Right ventricle myocardium superior (tissue), 1 donor: ENCODE measurements around the gene PNCK. TPM values are rescaled to one million over a fixed set of nuclear protein-coding genes. Genes with fewer than 3 reads are reported as not detected.
"Not testable (repeated sequence)": the region's sequence is repeated elsewhere in the genome, so short reads cannot be mapped to it uniquely, and the experiment has no call there.

ENCODE experiments used
- ATAC-seq: fragments of 200-7000 bp; cut with Tn5 transposase; one replicate; pipeline ENCODE4 v1.9.1; 2020; ENCODE audit warnings: mild to moderate bottlenecking; ENCODE audit not compliant: poor library complexity
- DNase-seq: peaks from one replicate; pipeline ENCODE4 v3.0.0-alpha.2; 2020
- intact Hi-C: fragments of 100-400 bp; cut with DNase I; formaldehyde crosslinking; loops from one replicate; pipeline ENCODE4 v1.11.2; 2022
- long read RNA-seq: library from polyadenylated mRNA; unstranded; transcript quantifications from one replicate; pipeline ENCODE4 v2.0.0, GENCODE V29; 2021
- total RNA-seq: library from RNA; stranded (reverse); fragmentation: NEBNext Ultra II Directional; extraction: Animal tissue kit (Norgen Biotek cat#: 25700); gene quantifications from one replicate; pipeline ENCODE4 v1.2.1, GENCODE V29; 2021
- donor health status: DM: no; HTN: yes; CAD: no; lungs with severe emphysema.

PNCK gene
- 8.1 TPM for total RNA-seq
- long read RNA-seq, partial matches to known transcripts = 0 of 8 reads
- long read RNA-seq, other reads (novel, unspliced or antisense) = 4 of 8 reads

DNA sequence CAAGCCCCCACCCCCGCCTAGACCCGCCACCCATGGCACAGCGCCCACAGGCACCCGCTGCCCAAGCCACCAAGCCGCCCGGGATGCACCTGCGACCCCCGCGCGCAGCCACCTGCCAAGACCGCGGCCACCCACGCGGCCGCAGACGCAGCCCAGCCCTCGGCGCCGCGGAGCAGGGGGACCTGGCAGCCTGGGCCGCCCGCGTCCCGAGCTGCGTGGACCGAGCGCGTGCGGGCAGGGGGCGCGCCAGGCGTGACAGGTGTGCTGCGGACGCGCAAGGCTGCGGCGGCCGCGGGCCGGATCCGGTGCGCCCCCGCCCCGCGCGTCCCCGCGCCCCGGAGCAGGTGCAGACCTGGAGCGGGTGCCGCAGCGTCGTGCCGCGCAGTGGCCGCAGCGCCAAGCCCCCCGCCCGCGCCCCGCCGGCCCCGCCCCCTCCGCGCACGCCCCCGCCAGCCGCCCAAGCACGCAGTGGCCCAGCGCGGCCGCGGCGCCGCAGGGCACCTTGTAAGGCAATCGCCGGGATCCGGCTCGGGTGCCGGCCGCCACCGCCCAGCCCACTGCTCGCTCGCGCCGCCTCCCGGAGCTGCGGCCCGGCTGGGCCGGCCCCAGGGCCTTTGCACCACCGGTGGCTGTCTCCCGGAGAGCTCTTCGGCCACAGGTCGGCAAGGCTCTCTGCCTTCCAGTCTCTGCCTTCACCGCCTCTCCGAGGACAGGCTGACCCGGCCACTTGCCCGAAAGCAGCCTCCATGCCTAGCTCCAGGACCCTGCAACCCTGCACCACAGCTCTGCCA, at the start of gene PNCK:
Gene PNCK, minus strand, starts transcription at position 386 of the 791 bp plus-strand sequence. CDS start 737 bp downstream, outside the sequence.
- ATAC-seq (no peak), DNase-seq (no peak)
- intact Hi-C loops = no loop called here

DNA sequence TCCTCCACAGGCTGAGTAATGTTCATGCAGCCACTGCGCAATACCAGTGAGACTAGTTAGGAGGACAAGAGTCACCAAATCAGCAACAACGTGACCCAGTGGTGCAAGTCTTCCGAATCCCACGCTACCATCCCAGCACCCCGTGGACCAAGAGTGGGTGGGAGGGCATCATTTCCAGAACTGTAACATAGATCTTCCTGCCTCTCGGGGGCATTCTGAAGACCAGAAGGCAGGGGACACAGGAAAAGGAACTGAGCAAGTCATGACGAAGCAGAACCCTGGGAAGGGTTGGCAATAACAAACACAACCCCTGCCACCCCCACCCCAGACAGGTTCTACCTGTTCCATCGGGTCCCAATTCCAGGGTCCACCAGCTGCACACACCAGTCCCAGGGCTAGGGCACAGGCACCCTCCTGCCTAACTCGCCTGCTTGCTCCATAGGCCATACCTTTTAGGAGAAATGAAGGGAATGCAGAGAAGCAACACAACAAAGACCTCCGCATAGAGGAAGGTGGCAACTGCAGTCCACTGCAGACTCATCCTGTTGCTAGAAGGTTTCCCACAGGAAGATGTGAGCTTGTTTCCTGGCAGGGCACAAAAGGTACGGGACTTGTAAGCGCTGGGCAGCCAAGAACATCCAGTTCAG, 49.2 kb upstream of the PNCK start:
- ATAC-seq (no peak), DNase-seq (no peak)
- intact Hi-C loops = no loop called here

GRCh38 chrX:153719701-153720100, 46.1 kb upstream of the PNCK start:
- ATAC-seq (no peak), DNase-seq (no peak)
- intact Hi-C loops = no loop called here

GRCh38 chrX:153719238-153719637, 45.6 kb upstream of the PNCK start:
- no peak for DNase-seq
- intact Hi-C loops = no loop called here
- ATAC-seq = no peak

DNA sequence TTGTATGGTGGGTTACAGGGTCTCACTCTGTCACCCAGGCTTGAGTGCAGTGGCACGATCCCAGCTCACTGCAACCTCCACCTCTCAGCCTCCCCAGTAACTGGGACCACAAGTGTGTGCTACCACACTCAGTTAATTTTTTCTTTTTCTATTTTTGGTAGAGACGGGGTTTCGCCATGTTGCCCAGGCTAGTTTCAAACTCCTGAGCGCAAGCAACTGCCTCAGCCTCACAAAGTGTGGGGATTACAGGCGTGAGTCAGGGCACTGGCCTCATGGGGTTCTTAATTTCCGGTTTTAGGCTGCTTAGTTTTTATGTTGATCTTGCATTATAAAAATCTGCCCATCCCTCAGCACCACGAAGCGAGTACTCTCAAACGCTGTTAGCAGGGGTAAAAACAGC, 43.8 kb upstream of the PNCK start:
- no peak for ATAC-seq
- intact Hi-C loops = no loop called here
- no peak for DNase-seq

DNA sequence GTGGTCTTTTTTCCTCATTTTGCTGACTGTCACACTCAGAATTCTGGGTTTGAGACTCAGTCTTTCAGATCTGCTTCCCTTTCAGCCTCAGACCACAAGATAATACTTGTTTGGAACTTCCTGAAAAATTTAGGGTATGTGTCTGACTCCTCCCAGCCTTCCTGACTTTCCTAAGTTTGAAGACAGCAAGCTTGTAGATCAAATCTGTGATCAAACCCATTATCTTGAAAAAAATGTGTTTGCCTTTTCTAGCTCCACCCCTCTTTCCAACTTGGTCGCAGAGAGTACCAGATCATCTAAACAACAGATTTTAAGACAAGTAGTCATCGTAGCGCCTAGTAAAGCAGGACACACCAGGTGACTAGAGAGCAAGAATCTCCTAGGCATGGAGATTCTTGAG, 40.6 kb upstream of the PNCK start:
- DNase-seq (no peak), ATAC-seq (no peak)
- intact Hi-C loops = no loop called here

DNA sequence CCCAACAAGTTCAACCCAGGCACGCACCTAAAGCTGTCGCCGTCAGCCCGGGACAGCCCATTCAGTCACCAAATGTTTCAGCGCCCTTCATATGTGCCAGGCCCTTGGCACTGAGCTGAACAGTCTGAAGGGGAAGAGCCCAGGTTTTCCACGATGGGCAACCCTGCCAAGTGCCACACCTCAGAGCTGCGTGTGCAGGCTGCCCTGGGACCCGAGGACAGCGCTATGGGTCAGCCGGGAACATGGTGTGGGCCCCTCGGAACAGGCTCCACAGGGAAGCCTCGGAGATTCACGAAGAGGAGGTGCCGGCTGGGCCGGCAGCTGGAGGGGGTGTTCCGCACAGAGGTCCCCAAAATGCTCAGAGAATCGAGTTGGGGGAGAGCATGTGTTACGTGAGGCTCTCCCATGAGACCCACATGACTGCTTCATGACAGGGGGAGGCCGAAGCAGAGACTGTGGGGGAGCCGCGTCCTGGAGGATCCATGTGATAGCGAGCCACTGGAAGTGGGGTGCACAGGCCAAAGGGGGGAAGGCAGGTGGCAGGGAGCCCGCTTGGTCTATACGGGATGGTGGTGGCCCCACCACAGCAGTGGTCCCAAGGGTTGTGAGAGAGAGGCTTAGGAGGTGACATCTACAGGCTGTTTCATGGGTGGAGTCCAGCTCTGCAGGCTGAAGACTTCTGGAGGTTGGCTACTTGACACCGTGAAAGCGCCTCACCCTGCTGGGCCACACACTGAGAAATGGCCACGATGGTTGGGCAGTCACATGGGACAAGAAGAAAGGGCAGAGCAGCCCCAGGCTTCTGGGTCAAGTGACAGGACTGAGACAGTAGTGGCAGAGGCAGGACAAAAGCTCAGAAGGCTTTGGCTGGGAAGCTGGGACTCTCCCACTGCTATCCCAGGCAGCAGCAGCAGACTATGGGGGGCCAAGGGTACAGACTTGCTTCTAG, 36.4 kb upstream of the PNCK start:
- ATAC-seq = no peak
- intact Hi-C loops = no loop called here
- no peak for DNase-seq

DNA sequence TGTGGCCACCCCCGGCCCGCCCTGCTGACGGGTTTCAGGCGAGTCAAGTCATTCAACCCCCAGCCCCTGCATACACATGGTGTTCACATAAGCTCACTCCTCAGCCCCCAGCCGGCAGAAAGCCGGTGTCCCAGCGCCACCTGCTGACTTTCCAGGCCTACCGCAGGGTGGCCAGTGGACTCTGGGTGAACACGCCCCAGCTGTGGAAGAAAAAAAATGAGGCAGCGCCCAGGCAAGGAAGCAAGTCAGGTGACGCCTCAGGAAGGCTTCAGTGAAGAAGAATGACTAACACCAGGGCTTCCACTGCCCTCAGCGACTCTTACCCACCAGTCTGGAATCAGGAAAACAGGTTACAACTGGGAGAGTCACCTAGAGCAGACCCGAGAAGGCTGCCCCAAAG, 34.8 kb upstream of the PNCK start:
- intact Hi-C loops = no loop called here
- DNase-seq = peak; percentile 73
- peak; percentile 78 for ATAC-seq

- DNase-seq = no peak
- ATAC-seq = no peak
- intact Hi-C loops = no loop called here
Observed at GRCh38 chrX:153707406-153707805, 33.8 kb upstream of the PNCK start.

DNA sequence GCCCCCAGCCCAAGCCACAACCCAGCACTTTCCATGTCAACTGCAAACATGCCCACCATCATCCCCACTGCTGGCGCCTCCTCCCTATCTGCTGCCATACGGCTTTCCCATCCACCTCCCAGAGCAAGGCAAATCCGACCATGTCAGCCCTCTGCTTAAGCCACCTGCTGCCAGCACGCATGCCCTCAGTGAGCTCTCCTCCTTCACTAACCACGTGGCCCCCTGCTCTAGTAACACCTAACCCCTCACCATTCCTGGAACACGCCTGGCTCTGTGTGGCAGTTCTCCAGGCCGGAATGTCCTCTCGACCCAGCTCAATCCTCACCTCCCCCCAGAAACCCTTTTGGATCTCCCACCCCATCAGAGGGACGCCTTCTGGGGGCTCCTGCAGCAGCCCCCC, 33.2 kb upstream of the PNCK start:
- peak; percentile 21 for ATAC-seq
- intact Hi-C loops = no loop called here
- no peak for DNase-seq

- intact Hi-C loops, DNase-seq: not testable (repeated sequence)
- peak; percentile 49 for ATAC-seq
Observed at GRCh38 chrX:153705403-153706060, 31.9 kb upstream of the PNCK start.

DNA sequence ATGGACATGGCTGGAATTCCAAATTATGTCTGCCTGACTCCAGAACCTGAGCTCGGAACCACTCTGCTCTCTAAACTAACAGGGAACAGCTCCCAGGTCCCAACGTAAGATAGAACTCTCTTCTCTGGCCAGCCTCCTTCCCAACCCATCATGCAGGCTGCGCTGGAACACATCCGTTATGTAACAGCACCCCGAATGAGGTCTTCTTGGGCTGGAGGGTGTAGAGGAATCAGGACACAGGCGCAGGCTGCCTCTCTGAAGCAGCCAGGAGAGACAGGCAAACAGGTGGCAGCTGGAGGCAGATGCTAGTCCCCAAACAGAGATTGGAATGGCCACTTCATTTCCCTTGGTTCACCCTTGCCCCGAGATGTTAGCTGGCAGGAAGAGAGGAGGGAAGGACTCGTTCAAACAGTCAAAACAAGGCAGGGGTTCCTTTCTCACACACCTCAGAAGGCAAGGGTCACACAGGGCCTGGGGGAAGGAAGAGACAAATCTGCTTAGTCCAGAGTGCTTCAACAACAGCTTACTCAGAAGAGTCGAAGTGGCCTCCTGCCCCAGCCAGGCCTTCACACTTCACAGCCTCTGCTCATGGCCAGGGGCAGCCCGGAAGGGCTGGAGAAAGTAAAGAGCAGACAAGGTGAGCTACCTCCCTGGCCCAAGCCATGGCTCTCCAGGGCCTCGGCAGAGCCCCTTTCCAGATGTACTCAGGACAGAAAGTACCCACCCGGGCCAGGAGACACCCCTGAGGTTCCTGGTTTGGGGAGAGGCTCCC, 31.2 kb upstream of the PNCK start:
- not testable (repeated sequence) for ATAC-seq, DNase-seq

DNA sequence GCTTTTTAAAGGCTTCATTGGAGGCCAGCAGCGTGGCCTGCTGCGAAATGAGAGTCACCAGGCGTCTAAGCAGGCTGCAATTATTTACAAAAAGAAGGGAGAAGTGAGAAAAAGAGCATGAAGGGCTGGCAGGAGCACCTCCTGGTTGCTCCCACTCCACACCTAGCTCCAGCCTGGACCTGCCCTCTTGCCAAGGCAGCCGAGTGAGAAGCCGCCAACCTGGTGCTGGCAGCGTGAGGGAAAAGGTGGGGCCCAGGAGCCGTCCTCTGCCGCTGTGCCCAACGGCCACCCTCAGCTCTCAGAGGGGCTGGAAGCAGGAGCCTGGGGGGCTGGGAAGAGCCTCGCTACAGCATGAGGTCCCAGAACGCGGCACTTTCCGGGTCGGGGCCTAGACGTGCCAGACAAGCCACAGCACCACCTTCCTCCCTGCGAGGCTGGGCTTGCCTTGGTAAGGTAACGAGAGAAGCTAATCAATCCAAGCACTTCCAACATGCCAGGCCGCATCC, 30.5 kb upstream of the PNCK start:
- DNase-seq (no peak), ATAC-seq (no peak)
- intact Hi-C loops = no loop called here

More for the DNA sequence above, 31.2 kb upstream of the PNCK start:
- intact Hi-C loops = not testable (repeated sequence)

DNA sequence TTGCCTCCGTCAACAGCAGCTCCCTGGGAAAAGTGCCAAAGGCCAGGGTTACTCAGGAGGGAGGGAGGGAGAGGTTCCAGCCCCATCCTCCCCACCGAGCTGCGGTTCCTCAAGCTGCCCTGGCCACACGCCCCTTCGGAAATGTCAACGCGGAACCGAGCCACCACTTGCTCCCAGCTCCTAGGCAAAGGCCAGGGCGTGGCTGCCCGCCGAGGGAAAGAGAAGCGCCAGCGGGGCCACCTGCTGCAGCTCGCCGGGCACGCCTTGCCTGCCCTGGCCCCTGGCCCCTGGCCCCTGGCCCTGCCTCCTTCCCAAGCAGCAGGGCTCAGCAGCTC, 29.4 kb upstream of the PNCK start:
- ATAC-seq (no peak), DNase-seq (peak; percentile 70)
- intact Hi-C loops = no loop called here

DNA sequence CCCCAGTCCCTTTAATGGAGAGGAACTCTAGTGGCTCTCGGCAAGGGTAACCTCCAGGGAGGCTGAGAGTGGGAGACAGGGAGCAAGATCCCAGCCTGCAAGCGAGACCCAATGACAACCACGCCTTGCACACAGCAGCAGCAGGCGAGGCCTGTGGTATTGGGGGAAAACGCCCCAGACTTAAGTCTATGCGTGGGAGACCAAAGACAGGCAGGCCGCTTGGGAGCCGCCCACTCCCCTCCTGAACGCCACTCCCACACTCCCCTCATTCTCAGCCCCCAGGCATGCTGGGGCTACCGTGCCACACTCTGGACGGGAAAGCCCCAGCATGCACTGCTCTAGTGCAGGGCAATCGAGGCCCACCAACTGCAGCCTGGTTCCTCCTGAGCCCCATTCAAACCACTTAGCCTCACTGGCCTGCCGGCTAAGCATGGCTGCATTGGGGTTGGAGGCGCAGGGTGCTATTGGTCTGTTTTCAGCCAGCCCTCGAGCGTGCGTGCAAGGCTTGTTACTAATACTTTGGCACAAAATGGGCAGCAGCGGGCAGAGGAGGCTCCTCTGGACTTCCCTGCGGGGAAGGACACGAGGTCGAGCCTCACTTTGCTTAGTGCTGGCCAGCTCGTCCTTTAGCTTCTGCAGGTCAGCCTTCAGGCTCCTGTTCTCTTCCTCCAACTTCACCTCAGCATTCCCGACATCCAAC, 28.9 kb upstream of the PNCK start:
- intact Hi-C loops = no loop called here
- DNase-seq = no peak
- ATAC-seq = no peak

GRCh38 chrX:153701706-153702105, 28.1 kb upstream of the PNCK start:
- DNase-seq = no peak
- intact Hi-C loops = no loop called here
- no peak for ATAC-seq

DNA sequence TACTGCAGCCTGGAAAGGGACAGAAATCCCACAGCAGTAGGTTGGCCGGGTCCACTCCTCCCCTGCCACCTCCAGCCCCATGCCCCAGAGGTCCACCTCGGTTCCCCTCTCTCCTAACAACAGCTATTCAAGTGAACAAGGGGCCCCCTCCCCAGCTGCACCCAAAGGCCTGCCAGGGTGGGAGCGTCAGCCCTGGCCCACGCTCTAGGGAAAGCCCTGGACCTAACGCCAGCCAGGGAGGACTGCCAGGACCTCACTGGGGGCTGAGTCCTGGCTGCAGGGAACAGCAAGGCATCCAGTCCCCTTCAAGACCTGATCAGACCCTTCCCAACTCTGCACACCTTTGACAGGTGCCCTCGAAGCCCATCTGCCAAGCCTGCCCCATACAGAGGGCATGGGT, 27.4 kb upstream of the PNCK start:
- intact Hi-C loops = no loop called here
- DNase-seq = no peak
- no peak for ATAC-seq
